Ramos (cell line): Measurements from ENCODE around the gene ST6GALNAC3.

Experiments used
- in situ Hi-C: fragments of 300-500 bp; cut with MboI; formaldehyde crosslinking; loops from one replicate; pipeline ENCODE4 v1.14.3; 2022; ENCODE audit warnings: low sequenced_read_pairs; ENCODE audit not compliant: unreplicated experiment

ST6GALNAC3 gene

DNA sequence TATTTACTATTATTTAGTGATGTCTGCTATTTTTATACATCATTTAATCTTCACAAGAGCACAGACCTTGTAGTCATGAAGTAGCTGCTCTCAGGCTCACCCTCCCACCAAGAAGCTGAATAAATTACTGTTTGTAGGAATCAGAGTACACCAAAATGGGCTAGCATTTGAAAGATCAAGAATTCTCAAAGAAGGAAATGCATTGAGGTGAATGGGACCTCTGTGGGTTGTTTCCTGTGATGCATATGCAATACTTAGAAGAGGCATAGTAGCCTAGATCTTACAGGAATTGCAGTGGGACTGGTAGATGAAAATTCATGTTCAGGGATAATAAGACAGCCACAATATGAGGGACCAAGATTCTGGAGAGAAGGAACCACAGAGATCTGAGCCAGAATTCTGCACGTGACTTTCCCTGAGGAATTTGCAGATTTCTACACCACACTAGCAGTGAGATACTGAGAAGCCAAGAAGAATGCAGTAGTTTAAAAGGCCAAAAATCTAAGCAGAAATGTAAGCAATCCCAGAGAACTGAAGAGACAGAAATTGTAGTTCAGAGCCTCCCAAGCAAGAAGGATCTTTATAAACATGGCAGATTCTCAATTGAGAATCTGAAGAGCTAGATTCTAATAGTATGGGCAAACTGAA lies 307.0 kb downstream of the ST6GALNAC3 start:
- in situ Hi-C loops: no loop called here

DNA sequence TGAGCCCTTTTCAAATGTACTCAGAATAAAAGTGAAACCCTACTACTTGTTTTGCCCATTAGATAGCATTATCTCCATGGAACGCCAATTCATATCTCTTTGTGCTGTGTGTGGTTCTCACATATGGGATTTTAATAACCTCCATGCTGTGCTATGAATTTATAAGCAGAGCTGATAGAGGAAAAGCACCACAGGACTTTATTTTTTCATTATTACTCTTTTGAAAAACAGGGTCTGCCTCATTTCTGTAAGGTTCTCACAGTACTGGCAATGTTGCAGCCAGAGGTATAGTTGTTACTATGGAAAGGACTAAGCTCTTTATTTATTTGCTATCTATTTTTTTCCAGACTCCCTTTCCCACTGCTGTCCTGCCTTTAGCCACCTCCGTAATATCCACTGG lies 313.7 kb downstream of the ST6GALNAC3 start:
- in situ Hi-C loops: no loop called here

DNA sequence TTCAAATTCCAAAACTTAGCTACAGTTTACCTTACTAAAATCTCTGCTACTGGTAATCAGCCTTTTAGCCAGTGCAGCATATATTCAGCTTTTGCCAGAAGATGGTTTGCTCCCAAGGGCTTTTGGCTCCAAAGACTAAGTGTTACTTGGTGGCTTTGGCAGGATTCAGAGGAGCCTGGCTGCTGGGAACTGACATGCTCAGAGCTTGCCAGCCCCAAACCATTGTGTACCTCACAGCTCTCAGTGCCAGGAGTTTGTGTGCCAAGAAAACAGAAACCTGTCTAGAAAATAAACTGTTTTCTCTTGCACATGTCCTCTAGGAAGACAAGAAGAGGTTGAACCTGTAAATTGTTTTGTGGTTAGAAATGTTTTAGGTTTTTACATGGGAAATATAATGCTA lies 315.9 kb downstream of the ST6GALNAC3 start:
- in situ Hi-C loops: no loop called here

DNA sequence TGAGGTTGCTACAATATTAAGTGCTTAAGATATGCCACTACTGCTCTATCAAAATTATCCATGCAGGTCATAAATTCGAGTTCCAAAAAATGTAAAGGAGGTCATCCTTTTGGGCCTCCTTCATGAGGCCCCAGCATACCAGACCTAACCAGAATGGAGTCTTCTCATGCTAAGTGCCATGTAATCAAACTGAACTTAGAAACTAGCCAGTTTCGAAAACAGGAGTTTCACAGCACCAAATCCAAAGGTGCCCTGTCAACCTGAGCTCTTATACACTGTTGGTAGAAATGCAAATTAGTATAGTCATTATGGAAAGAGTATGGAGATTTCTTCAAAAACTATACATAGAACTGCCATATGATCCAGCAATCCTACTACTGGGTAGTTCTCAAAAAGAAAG lies 320.5 kb downstream of the ST6GALNAC3 start:
- in situ Hi-C loops: no loop called here

DNA sequence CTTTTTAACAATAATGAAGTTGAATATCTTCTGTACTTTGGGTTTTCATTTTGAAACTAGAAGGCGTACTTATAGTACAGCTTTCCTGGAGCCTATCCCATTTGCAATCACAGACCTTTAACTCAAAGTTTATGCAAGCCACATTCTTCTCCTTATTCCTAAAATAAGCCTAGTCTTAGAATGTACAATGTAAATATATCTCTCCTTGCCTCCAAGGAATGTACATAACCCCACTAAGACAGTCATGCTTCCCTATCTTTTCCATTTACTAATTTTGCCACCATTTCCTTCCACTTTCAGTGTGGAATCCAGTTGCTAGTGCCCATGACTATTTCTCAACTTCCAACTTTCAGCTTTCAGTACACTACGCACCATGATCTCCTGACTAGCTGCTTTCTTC lies 327.6 kb downstream of the ST6GALNAC3 start:
- in situ Hi-C loops: no loop called here

DNA sequence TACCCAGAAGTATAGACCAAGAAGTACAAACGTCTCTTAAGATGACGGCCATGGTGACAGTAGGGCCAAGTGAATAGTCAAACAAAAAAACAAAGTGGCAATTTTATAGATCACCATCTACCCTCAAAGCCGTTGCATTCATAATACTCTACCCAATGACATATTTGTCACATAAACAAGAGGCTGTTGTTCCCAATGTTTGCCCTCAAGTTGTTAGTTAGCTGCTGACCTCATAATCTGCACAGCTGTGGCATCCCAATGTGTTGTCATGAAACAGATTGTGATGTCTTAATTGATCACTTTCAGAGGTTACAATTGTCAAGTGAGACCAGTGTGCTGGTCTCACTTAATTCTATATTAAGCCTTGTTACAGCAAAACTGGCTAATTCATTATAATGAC lies 333.8 kb downstream of the ST6GALNAC3 start:
- in situ Hi-C loops: no loop called here

DNA sequence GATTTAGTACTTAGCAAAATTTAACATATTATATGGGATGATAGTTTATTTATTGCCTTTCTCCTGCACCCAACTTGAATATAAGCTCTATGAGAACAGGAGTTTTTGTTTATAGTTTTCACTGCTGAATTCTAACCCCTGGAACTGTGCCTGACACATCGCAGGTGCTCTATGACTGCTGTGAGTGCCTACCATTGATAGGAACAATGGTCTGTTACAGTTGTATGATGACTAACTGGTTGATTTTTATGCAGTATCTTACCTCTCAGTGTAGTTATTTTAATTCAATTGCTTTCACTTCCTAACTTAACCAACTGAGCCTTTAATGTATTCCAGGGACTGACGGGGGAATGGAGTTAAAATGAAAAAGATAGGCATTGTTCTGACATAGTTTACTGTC lies 336.0 kb downstream of the ST6GALNAC3 start:
- in situ Hi-C loops: no loop called here

DNA sequence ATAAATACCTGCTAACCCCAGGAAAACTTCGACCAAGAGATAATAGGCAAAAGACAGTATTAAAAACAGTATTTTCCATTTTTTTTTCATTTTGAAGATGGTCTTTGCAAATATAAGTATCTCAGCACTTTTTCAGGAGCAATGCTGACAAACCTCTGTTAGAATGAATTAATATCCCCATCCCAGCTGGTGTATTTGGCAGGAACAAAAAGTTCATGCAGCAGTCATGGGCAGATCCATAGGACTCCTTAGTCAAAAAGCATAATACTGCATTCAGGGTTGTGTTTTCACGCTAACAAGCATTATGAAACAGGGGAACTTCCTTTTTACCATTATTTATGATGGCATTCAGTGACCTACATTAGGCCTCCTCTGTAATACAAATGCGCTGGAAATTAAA lies 344.0 kb downstream of the ST6GALNAC3 start:
- in situ Hi-C loops: no loop called here

DNA sequence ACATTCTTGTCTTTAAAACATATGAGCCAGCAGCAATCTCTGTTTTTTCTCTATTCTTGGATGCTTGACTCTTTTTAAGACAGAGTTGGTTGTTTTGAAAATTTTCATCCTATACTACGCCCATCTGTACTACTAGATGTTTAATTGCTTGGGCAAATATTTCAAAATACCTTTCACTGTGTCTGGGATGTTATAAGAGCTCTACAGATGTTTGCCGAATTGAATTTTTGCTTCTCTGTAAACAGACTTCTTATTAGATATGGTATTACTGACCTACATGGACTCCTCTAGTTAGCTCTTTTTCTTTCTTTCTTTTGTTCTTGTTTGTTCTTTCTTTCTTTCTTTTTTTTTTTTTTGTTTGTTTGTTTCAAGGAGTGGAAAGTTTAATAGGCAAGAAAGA lies 345.1 kb downstream of the ST6GALNAC3 start:
- in situ Hi-C loops: no loop called here

DNA sequence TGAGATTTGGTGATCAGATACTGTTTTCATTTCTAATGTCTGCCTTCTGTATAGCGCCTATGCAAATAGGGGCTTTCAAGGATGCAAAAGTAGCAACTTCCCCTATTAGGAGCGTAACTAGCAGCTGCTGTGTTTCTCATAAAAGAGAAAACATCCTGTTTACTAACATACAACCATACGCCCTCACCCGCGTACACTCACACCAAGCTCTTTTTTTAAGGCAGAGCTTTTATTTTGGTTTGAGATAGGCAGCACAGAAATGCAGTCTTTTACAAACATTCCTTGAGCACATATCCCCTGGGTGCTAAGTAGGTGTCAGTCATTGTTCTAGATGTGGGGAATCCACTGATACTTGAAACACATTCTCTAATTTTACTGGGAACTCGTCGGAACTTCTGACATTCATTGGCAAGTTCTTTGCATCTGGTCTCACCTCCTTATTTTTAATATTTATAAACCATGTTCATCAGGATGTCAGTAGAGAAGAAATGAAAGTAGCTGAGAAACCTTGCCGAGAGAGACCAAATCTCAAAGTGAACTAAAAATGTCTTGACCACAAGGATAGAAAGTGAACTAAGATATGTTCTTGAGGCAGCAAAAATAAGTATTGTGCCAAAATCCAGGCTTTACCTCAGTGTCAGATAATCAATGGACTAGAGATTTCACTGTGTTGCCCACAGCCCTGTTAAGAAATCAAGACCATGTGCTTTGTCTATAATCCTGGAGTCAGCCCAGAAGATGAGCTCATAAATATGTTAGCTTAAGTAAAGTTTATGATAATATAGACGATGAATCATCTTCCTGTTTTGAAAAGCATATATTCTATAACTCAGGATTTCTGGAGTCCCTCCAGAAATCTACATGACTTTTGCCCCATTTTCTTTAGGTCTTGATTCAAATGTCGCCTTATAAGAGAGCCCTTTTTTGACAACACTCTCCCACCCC lies 350.9 kb downstream of the ST6GALNAC3 start:
- in situ Hi-C loops: no loop called here

DNA sequence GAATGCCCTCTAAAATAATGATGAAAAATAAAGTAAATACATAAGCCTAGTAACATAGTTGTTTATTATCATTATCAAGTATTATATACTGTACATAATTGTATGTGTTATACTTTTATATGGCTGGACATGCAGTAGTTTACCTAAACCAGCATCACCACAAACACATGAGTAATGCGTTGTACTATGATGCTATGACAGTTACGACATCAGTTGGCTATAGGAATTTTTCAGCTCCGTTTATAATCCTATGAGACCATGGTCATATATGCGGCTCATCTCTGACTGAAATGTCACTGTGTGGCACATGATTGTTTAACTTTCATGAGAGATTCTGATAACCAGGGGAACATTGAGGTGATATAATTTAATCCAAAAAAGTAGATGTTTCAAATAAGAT lies 352.1 kb downstream of the ST6GALNAC3 start:
- in situ Hi-C loops: no loop called here

DNA sequence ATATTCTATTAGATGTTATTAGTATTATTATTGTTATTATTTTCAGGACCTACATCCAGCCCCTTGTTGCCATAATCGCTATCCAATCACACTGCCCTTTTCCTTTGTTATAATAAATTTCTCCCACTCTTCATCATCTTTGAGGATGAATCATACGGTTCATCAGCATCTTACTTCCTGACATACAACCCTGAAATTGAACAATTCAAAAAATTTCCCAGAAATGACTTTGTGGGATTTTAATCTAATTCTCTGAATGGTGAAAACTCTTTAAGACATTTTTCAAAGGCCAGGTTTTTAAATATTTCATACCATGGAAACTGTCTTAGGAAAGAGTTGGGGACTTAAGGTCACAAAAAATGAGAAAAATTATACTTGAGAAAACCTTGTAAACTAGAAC lies 353.5 kb downstream of the ST6GALNAC3 start:
- in situ Hi-C loops: no loop called here

DNA sequence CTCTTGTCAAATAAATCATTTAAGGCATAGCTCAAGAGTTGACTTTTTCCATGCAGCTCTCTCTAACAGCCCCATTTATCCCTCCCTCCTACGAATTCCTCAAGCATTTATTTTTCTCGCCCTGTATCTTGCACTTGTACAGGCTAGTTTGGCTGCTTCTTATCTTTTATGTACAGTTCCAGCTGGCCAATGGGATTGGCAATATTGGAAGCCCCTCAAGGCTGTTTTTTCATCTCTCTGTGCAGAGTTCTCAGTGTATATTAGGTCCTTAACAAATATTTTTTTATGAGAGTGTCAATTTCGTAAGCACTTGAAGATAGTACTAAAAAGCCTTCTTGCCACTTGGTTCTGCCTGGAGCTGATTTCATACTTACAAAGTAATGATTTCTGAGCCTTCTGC lies 356.0 kb downstream of the ST6GALNAC3 start:
- in situ Hi-C loops: no loop called here

DNA sequence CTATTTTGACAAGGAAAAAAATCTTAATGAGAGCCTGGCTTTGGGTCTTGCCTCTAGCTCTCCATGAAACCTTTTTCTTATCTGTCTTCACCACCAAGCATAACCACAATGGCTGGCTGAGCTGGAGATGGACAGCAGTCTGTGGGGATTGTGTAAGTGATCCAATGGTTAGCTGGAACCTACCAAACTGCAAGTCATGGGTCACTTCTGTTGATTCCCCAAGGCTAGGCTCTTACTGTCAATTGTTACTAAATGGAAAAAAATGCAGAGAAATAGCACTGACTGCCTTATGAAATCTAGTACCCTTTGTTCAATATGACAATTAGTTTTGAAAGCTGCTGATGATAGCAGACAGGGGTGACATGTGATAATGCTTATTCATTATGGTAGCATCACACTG lies 359.0 kb downstream of the ST6GALNAC3 start:
- in situ Hi-C loops: no loop called here

DNA sequence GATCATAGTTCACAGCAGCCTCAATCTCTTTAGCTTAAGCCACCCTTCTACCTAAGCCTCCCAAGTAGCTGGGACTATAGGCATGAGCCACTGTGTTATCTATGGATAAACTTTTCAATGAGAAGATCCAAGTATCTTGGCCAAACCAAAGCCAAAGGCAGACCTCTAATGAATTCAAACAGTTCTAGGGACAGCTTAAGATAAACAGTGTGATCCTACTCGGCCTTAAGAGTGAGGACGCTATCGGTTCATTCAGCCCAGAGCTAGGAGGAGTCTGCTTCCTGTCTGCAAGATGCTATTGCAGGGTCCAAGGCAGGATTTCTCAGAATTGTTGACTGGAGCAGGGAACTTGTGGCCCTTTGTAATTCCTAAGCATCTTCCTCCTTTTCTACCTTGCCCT lies 368.7 kb downstream of the ST6GALNAC3 start:
- in situ Hi-C loops: no loop called here

DNA sequence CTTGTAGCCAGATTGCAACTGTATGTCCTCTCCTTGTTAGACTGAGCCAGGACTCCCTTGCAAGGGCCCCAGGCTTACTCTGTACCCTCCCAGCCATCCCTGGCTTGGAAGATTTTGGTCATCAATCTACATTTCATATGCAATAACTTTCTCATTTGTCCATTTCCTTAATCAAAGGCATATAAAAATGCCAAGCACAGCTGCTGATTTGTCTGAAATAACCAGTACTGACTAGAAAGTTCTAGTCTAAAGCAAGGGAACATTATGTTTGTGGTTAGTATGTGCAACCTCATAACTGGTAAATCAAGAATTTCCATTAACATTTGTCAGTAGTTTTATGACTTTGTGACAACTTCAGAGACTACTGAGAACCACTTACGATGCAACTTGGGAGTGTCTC lies 370.2 kb downstream of the ST6GALNAC3 start:
- in situ Hi-C loops: no loop called here

DNA sequence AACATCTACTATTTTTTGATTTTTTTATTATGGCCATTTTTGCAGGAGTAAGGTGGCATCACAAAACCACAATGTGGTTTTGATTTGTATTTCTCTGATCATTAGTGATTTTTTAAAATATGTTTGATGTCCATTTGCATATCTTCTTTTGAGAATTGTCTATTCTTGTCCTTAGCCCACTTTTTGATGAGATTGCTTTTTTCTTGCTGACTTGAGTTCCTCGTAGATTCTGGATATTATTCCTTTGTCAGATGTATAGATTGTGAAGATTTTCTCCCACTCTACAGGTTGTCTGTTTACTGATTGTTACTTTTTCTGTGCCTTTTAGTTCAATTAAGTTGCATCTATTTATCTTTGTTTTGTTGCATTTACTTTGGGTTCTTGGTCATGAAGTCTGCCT lies 375.7 kb downstream of the ST6GALNAC3 start:
- in situ Hi-C loops: no loop called here

DNA sequence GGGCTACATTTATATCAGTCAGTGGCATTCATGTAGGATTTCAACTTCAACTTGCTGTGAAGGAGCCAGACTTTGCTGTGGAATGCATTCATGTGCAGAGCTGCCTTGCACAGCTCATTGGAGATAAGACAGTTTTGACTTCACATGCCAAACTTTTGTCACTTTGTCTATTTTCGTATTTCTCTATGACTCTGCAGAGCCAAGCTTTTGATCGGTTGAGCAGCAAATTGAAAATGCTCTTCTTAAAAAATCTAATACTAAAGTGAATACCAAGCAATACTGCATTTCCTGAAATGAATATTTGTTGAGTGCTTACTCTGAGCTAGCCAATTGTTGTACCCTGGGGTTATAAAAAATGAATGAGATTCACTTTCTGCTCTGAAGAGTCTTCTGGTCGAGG lies 388.7 kb downstream of the ST6GALNAC3 start:
- in situ Hi-C loops: no loop called here

DNA sequence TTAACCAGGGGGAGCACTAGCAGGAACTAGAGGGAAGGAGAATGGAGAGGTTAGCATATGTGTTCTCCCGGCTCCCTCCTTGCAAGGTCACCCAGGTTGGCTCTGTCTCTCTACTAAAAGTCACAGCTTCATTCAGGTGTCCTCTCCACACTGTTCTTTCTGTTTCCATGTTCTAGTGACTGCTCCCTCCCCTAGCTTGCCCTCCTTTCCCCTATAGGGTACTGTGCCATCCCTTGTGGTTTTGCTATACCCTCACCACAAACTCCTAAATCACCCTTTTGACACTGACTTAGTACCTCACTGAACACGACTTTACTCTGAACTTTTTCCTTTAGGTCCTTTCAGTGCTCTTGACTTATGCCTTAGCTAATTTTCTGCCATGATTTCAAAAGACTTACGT lies 389.3 kb downstream of the ST6GALNAC3 start:
- in situ Hi-C loops: no loop called here

DNA sequence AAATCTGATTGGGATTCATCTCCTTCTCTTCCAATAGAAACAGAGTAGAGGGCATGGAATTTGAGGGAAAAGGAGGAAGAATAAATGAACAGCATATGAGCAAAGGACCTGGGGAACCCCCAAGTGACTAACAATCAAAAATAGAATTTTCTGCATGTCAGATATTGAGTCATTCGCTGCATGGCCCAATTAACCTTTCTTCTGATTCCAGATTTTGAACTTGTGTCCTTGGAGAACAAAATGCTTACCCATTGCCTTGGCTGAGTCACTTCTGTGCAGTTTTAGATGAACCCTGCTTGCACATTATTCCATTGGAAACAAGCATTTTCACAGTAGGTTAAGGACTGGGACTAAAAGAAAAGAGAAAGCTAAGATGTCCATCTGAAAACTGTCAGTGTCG lies 390.5 kb downstream of the ST6GALNAC3 start:
- in situ Hi-C loops: no loop called here

DNA sequence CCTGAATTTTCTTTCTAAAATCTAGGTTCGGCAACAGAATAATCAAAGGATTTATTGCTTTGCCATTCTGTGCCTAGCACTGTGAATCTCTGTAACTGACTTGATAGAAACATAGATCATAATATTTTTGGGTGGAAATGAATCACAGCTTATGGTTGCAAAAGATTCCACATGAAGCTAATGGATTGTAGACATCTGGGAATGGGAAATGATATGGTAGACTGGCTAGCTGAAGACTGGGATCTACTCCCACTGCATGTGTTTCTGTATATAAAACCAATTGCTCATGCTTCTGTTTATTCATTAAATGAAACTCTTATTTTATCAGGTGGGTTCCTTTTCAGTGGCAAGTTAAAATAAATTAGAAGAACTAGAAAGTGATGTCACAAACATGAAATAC lies 395.6 kb downstream of the ST6GALNAC3 start:
- in situ Hi-C loops: no loop called here

DNA sequence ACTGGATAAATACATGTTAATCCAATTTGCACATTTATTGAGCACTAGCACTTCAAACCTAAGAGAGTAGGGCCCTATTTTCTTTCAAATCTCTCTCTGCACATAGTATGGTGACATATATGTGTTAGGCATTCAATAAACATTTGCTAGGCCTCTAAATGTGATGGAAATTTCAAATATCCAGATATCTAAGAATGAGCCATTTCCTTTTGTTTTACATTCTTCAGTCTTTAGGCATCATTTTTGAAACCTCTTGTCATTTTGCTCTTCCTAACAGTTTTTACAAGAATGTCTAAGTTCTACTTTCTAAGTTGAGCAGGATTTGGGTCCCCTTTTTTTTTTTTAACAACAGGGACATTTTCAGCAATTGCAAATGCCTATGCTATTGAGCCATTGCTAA lies 397.0 kb downstream of the ST6GALNAC3 start:
- in situ Hi-C loops: no loop called here
